Lower lobe of right lung (tissue), 2 donors: ENCODE results near the gene CSNK1E. TPM values are rescaled to one million over a fixed set of nuclear protein-coding genes. Genes with fewer than 3 reads are reported as not detected.

ENCODE experiments used
- ATAC-seq, 2 donors: fragments of 200-7000 bp; cut with Tn5 transposase; one replicate each; pipeline ENCODE4 v1.9.1; 2020 to 2022; ENCODE audit warnings: mild to moderate bottlenecking in 2 of 2, moderate library complexity in 2 of 2
- DNase-seq: peaks from one replicate; pipeline ENCODE4 v3.0.0-alpha.2; 2020
- H3K27ac ChIP-seq: fragments of 200-600 bp; one replicate; pipeline ENCODE4 v1.8.0; 2022
- H3K27me3 ChIP-seq: fragments of 200-600 bp; one replicate; pipeline ENCODE4 v1.8.0; 2022; ENCODE audit warnings: low read depth
- H3K36me3 ChIP-seq: fragments of 200-600 bp; one replicate; pipeline ENCODE4 v1.8.0; 2022; ENCODE audit warnings: mild to moderate bottlenecking
- H3K4me1 ChIP-seq: fragments of 200-600 bp; one replicate; pipeline ENCODE4 v1.8.0; 2022
- H3K4me3 ChIP-seq: fragments of 200-600 bp; one replicate; pipeline ENCODE4 v1.8.0; 2022; ENCODE audit warnings: mild to moderate bottlenecking
- H3K9me3 ChIP-seq: fragments of 200-600 bp; one replicate; pipeline ENCODE4 v1.8.0; 2022
- CTCF ChIP-seq: fragments of 200-600 bp; IDR thresholded peaks from one replicate; pipeline ENCODE4 v1.8.0; 2022; ENCODE audit warnings: antibody characterized with exemption, mild to moderate bottlenecking
- intact Hi-C: fragments of 100-400 bp; cut with DNase I; formaldehyde crosslinking; loops from one replicate; pipeline ENCODE4 v1.11.0; 2022
- total RNA-seq: library from RNA; stranded (reverse); fragmentation: NEBNext Ultra II Directional; extraction: Animal tissue kit (Norgen Biotek cat#: 25700); gene quantifications from one replicate; pipeline ENCODE4 v1.2.1, GENCODE V29; 2021
- donor health status: DM: no; HTN: yes; CAD: no; lungs with severe emphysema.

The CSNK1E gene
- total RNA-seq, 1 donor from 2014 or later: 126 TPM

GRCh38 chr22:38248280-38248679 is 69.0 kb downstream of the CSNK1E start:
- Histone ChIP-seq H3K36me3 (peaks cover 44% of the 10 kb centered on the region), H3K27ac (no peak overlapping the region), H3K4me1 (peaks cover 38% of the 10 kb centered on the region), H3K9me3 (no peaks in the 10 kb centered on the region), H3K4me3 (no peak overlapping the region), H3K27me3 (no peaks in the 10 kb centered on the region)
- TF ChIP-seq CTCF: no peak
- no peak for ATAC-seq
- DNase-seq: no peak
- intact Hi-C loops: no loop called here

- Histone ChIP-seq H3K9me3 (no peaks in the 10 kb centered on the region), H3K36me3 (peaks cover 47% of the 10 kb centered on the region), H3K4me3 (no peak overlapping the region), H3K27ac (no peak overlapping the region), H3K4me1 (peaks cover 42% of the 10 kb centered on the region), H3K27me3 (no peaks in the 10 kb centered on the region)
- TF ChIP-seq CTCF: no peak
- intact Hi-C loops: no loop called here
- DNase-seq (no peak), ATAC-seq (no peak)
These were observed 69.5 kb downstream of the CSNK1E start for GRCh38 chr22:38247713-38248112.

- DNase-seq: no peak
- peaks cover 47% of the 10 kb centered on the region for H3K36me3 ChIP-seq
These were observed 70.5 kb downstream of the CSNK1E start for GRCh38 chr22:38246692-38247091.

DNA sequence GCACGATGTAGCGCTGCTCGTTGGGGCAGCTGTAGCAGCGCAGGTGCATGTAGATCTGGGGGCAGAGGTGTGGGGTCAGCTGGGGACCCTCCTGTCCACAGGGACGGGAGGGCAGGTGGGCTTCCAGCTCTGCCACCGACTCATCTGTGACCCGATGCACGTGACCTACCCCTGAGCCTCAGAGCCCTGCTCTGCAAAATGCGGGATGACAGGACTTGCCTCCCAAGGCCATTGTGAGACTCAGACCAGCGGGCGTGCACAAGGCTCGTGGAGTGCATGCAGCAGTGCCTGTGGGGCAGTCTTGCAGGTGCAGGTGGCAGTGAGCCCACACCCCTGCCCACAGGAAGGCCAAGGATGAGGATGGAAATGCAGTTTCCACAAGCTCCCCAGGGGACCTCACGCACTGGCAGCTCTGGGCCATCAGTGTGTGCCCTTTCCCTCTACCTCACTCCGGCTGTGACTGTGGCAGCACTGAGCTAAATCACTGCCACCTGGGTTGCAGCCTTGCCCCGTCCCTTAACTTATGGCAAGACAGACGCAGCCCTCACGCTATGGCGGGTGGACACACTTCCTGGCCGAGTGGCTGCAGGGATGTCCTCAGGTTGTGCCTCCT is 71.1 kb downstream of the CSNK1E start:
- no peak overlapping the region for H3K4me3 ChIP-seq
- no peak for DNase-seq
- no peak for TF ChIP-seq CTCF
- H3K4me1 ChIP-seq: peaks cover 32% of the 10 kb centered on the region
- H3K9me3 ChIP-seq: no peaks in the 10 kb centered on the region
- peak overlapping the region; percentile 1 for H3K27ac ChIP-seq
- no peaks in the 10 kb centered on the region for H3K27me3 ChIP-seq
- no peak for ATAC-seq
- H3K36me3 ChIP-seq: peaks cover 47% of the 10 kb centered on the region
- intact Hi-C loops: no loop called here

More at GRCh38 chr22:38246692-38247091, 70.5 kb downstream of the CSNK1E start:
- TF ChIP-seq CTCF: no peak
- H3K27me3 ChIP-seq: no peaks in the 10 kb centered on the region
- H3K4me3 ChIP-seq: no peak overlapping the region
- H3K9me3 ChIP-seq: no peaks in the 10 kb centered on the region
- peaks cover 37% of the 10 kb centered on the region for H3K4me1 ChIP-seq
- ATAC-seq: no peak
- H3K27ac ChIP-seq: peak overlapping the region; percentile 14
- intact Hi-C loops: no loop called here

GRCh38 chr22:38244106-38244505 is 73.1 kb downstream of the CSNK1E start:
- H3K36me3 ChIP-seq: peaks cover 47% of the 10 kb centered on the region
- H3K27me3 ChIP-seq: no peaks in the 10 kb centered on the region
- ATAC-seq (no peak), DNase-seq (no peak)
- H3K4me3 ChIP-seq: no peak overlapping the region
- intact Hi-C loops: no loop called here
- H3K9me3 ChIP-seq: no peaks in the 10 kb centered on the region
- H3K27ac ChIP-seq: peak overlapping the region; percentile 14
- no peak for TF ChIP-seq CTCF
- peaks cover 32% of the 10 kb centered on the region for H3K4me1 ChIP-seq
